HEK293 (cell line): Measurements from ENCODE around the gene TLNRD1.

Experiments
- CTCF ChIA-PET: fragments of 350-600 bp; formaldehyde crosslinking; extraction: SDS; loops from one replicate; lab custom pipeline; 2021; ENCODE audit warnings: antibody characterized with exemption; lab: Yijun Ruan, JAX
- POLR2A ChIA-PET: fragments of 300-600 bp; formaldehyde crosslinking; extraction: SDS; loops from one replicate; lab custom pipeline; 2020; ENCODE audit warnings: antibody characterized with exemption, inconsistent platforms; lab: Yijun Ruan, JAX
- H3K27ac ChIP-seq: fragments of 200-500 bp; sonication (Bioruptor generic); 2 replicates; pipeline ENCODE4 v1.5.1; 2014; ENCODE audit warnings: low read depth, low read length, control low read depth, inconsistent platforms; ENCODE audit errors: extremely low read depth
- H3K36me3 ChIP-seq, 2 experiments: fragments of 200-500 bp in 1 of 2; sonication (Bioruptor generic) in 1 of 2; 1 replicate in 1 of 2; 2 replicates in 1 of 2; pipeline ENCODE4 v1.5.1; 2014 to 2017; ENCODE audit warnings: inconsistent platforms in 2 of 2, low read length in 2 of 2; ENCODE audit not compliant: control insufficient read depth in 2 of 2, insufficient read depth in 1 of 2
- H3K4me1 ChIP-seq: fragments of 200-500 bp; sonication (Bioruptor generic); 2 replicates; pipeline ENCODE4 v1.5.1; 2014; ENCODE audit warnings: mild to moderate bottlenecking, low read length, inconsistent platforms; ENCODE audit not compliant: control insufficient read depth, insufficient read depth
- H3K4me3 ChIP-seq: 2 replicates; pipeline ENCODE4 v1.5.1; 2011; ENCODE audit warnings: low read depth, mild to moderate bottlenecking, control low read depth, low read length, moderate library complexity
- H3K9me3 ChIP-seq: fragments of 200-500 bp; sonication (Bioruptor generic); 2 replicates; pipeline ENCODE4 v1.5.1; 2014; ENCODE audit warnings: low read depth, low read length, inconsistent platforms; ENCODE audit not compliant: control insufficient read depth, insufficient read depth
- EGR2 ChIP-seq: fragments of 450-650 bp; formaldehyde crosslinking; IDR thresholded peaks from 2 replicates; pipeline ENCODE4 v1.5.1; 2016; ENCODE audit warnings: low read depth, missing biosample characterization, missing genetic modification characterization
- GLI4 ChIP-seq: fragments of 450-650 bp; formaldehyde crosslinking; IDR thresholded peaks from 2 replicates; pipeline ENCODE4 v1.5.1; 2016; ENCODE audit warnings: missing biosample characterization, missing genetic modification characterization
- KLF8 ChIP-seq: fragments of 450-650 bp; formaldehyde crosslinking; IDR thresholded peaks from 2 replicates; pipeline ENCODE4 v1.5.1; 2016; ENCODE audit warnings: missing biosample characterization, missing genetic modification characterization
- MYNN ChIP-seq: fragments of 450-650 bp; formaldehyde crosslinking; IDR thresholded peaks from 2 replicates; pipeline ENCODE4 v1.5.1; 2016; ENCODE audit warnings: missing biosample characterization, missing genetic modification characterization, borderline replicate concordance
- OVOL3 ChIP-seq: fragments of 450-650 bp; formaldehyde crosslinking; IDR thresholded peaks from 2 replicates; pipeline ENCODE4 v1.5.1; 2016; ENCODE audit warnings: missing biosample characterization, missing genetic modification characterization
- PRDM1 ChIP-seq: fragments of 450-650 bp; formaldehyde crosslinking; IDR thresholded peaks from 2 replicates; pipeline ENCODE4; 2016; ENCODE audit warnings: missing biosample characterization, missing genetic modification characterization
- RBAK ChIP-seq: fragments of 450-650 bp; formaldehyde crosslinking; IDR thresholded peaks from 2 replicates; pipeline ENCODE4 v1.5.1; 2016; ENCODE audit warnings: missing biosample characterization, missing genetic modification characterization
- SCRT2 ChIP-seq: fragments of 450-650 bp; formaldehyde crosslinking; IDR thresholded peaks from 2 replicates; pipeline ENCODE4 v1.5.1; 2016; ENCODE audit warnings: missing biosample characterization, missing genetic modification characterization
- SP7 ChIP-seq: fragments of 450-650 bp; formaldehyde crosslinking; IDR thresholded peaks from 2 replicates; pipeline ENCODE4 v1.5.1; 2016; ENCODE audit warnings: missing biosample characterization, missing genetic modification characterization
- ZBTB17 ChIP-seq: fragments of 450-650 bp; formaldehyde crosslinking; IDR thresholded peaks from 2 replicates; pipeline ENCODE4 v1.5.1; 2016; ENCODE audit warnings: missing biosample characterization, missing genetic modification characterization
- ZBTB44 ChIP-seq: fragments of 450-650 bp; IDR thresholded peaks from 2 replicates; pipeline ENCODE4 v1.5.1; 2018; ENCODE audit warnings: missing biosample characterization, mild to moderate bottlenecking, missing genetic modification characterization
- ZFP3 ChIP-seq: fragments of 450-650 bp; formaldehyde crosslinking; IDR thresholded peaks from 2 replicates; pipeline ENCODE4 v1.5.1; 2016; ENCODE audit warnings: low read depth, missing biosample characterization, missing genetic modification characterization
- ZNF121 ChIP-seq: fragments of 450-650 bp; formaldehyde crosslinking; IDR thresholded peaks from 2 replicates; pipeline ENCODE4 v1.5.1; 2016; ENCODE audit warnings: missing biosample characterization, missing genetic modification characterization
- ZNF155 ChIP-seq: fragments of 450-650 bp; formaldehyde crosslinking; IDR thresholded peaks from 2 replicates; pipeline ENCODE4 v1.5.1; 2016; ENCODE audit warnings: missing biosample characterization, missing genetic modification characterization
- ZNF18 ChIP-seq: fragments of 450-650 bp; formaldehyde crosslinking; IDR thresholded peaks from 2 replicates; pipeline ENCODE4 v1.5.1; 2016; ENCODE audit warnings: missing biosample characterization, missing genetic modification characterization
- ZNF488 ChIP-seq: fragments of 450-650 bp; formaldehyde crosslinking; IDR thresholded peaks from 2 replicates; pipeline ENCODE4 v1.5.1; 2016; ENCODE audit warnings: missing biosample characterization, missing genetic modification characterization
- ZNF560 ChIP-seq: fragments of 450-650 bp; formaldehyde crosslinking; IDR thresholded peaks from 2 replicates; pipeline ENCODE4 v1.5.1; 2017; ENCODE audit warnings: missing biosample characterization, missing genetic modification characterization, borderline replicate concordance
- ZNF610 ChIP-seq: fragments of 450-650 bp; formaldehyde crosslinking; IDR thresholded peaks from 2 replicates; pipeline ENCODE4 v1.5.1; 2016; ENCODE audit warnings: missing biosample characterization, missing genetic modification characterization, borderline replicate concordance
- ZXDB ChIP-seq: fragments of 450-650 bp; formaldehyde crosslinking; IDR thresholded peaks from 2 replicates; pipeline ENCODE4 v1.5.1; 2016; ENCODE audit warnings: missing biosample characterization, missing genetic modification characterization
- TF ChIP-seq, protein P1 (sequence below): fragments of 450-650 bp; formaldehyde crosslinking; IDR thresholded peaks from 2 replicates; pipeline ENCODE4 v1.5.1; 2016; ENCODE audit warnings: missing biosample characterization, missing genetic modification characterization

Gene TLNRD1

GRCh38 chr15:80989518-80990478 lies 10.9 kb upstream of the TLNRD1 start, which contains the start of gene MESD (continued):
- TF ChIP-seq ZNF121 (tag by site-specific recombination) (no peak), ZNF610 (tag by site-specific recombination) (no peak; the same call in 1 of the 2 replicates), ZBTB17 (no peak), GLI4 (peak; percentile 100)

- Histone ChIP-seq H3K27ac (no peak overlapping the region), H3K4me1 (peaks cover 12% of the 10 kb centered on the region), H3K36me3 (no peaks in the 10 kb centered on the region; a peak in 1 of 3 replicates), H3K4me3 (no peak overlapping the region), H3K9me3 (no peaks in the 10 kb centered on the region)
- CTCF ChIA-PET, result interaction anchor here (0.6 to 6.3 kb wide), 9 partner anchors 12 to 891 kb away, joined by 3 to 46 read pairs (median 4); no protein-coding TSS in a partner anchor
- POLR2A ChIA-PET, result interaction anchor here (2.0 kb wide), 1 partner anchor 10 kb away, joined by 22 read pairs; the partner anchor contains the start of gene TLNRD1
- TF ChIP-seq ZXDB (tag by site-specific recombination) (no peak), ZNF560 (no peak), MYNN (tag by site-specific recombination) (no peak)
These were observed 9.8 kb upstream of the TLNRD1 start for GRCh38 chr15:80990955-80991354.

- Histone ChIP-seq H3K4me3 (no peak overlapping the region), H3K36me3 (no peaks in the 10 kb centered on the region), H3K4me1 (peaks cover 9% of the 10 kb centered on the region; the same call in 1 of the 2 replicates), H3K9me3 (no peaks in the 10 kb centered on the region), H3K27ac (no peak overlapping the region)
- ChIA-PET CTCF (interaction anchor here (0.6 to 6.3 kb wide), 7 partner anchors 14 to 867 kb away, joined by 3 to 46 read pairs (median 4); no protein-coding TSS in a partner anchor), POLR2A (interaction anchor here (0.5 to 2.0 kb wide), 2 partner anchors 10 to 15 kb away, joined by 3 to 22 read pairs; partner anchors contain the start of gene TLNRD1)
- TF ChIP-seq ZFP3 (tag by site-specific recombination) (no peak), PRDM1 (tag by site-specific recombination) (peak; percentile 70)
These were observed 9.3 kb upstream of the TLNRD1 start for GRCh38 chr15:80991421-80991820.

GRCh38 chr15:80992006-80992405 lies 8.7 kb upstream of the TLNRD1 start:
- Histone ChIP-seq H3K4me3 (no peak overlapping the region), H3K27ac (no peak overlapping the region)
- TF ChIP-seq OVOL3 (tag by site-specific recombination) (no peak), ZNF155 (tag by site-specific recombination) (no peak), KLF8 (tag by site-specific recombination) (no peak), SP7 (tag by site-specific recombination) (no peak), SCRT2 (tag by site-specific recombination) (no peak), ZNF488 (no peak), EGR2 (tag by site-specific recombination) (no peak), ZNF610 (tag by site-specific recombination) (no peak), ZNF18 (tag by site-specific recombination) (no peak), RBAK (tag by site-specific recombination) (no peak), ZBTB44 (no peak)
- TF ChIP-seq, protein P1, sequence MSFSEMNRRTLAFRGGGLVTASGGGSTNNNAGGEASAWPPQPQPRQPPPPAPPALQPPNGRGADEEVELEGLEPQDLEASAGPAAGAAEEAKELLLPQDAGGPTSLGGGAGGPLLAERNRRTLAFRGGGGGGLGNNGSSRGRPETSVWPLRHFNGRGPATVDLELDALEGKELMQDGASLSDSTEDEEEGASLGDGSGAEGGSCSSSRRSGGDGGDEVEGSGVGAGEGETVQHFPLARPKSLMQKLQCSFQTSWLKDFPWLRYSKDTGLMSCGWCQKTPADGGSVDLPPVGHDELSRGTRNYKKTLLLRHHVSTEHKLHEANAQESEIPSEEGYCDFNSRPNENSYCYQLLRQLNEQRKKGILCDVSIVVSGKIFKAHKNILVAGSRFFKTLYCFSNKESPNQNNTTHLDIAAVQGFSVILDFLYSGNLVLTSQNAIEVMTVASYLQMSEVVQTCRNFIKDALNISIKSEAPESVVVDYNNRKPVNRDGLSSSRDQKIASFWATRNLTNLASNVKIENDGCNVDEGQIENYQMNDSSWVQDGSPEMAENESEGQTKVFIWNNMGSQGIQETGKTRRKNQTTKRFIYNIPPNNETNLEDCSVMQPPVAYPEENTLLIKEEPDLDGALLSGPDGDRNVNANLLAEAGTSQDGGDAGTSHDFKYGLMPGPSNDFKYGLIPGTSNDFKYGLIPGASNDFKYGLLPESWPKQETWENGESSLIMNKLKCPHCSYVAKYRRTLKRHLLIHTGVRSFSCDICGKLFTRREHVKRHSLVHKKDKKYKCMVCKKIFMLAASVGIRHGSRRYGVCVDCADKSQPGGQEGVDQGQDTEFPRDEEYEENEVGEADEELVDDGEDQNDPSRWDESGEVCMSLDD (tag by site-specific recombination), result no peak
- TF ChIP-seq, all 188 proteins: peak for 0
- Histone ChIP-seq H3K4me1 (peaks cover 6% of the 10 kb centered on the region; the same call in 1 of the 2 replicates), H3K36me3 (no peaks in the 10 kb centered on the region), H3K9me3 (no peaks in the 10 kb centered on the region)
- POLR2A ChIA-PET, result interaction anchor here (0.5 kb wide), 1 partner anchor 15 kb away, joined by 3 read pairs; no protein-coding TSS in a partner anchor
- CTCF ChIA-PET, result interaction anchor here (0.7 to 6.3 kb wide), 3 partner anchors 15 to 867 kb away, joined by 3 to 46 read pairs (median 9); no protein-coding TSS in a partner anchor
